HG03432 (cell line): Measurements from ENCODE around the gene GTPBP4.
"Not testable (repeated sequence)": the region's sequence is repeated elsewhere in the genome, so short reads cannot be mapped to it uniquely, and the experiment has no call there.

Experiments used
- ATAC-seq: cut with Tn5 transposase; IDR thresholded peaks from one replicate; pipeline ENCODE4 v1.9.1; 2021; ENCODE audit warnings: mild to moderate bottlenecking, moderate library complexity; ENCODE audit not compliant: unreplicated experiment

The GTPBP4 gene

GRCh38 chr10:1022413-1022812 lies 34.2 kb downstream of the GTPBP4 start:
- ATAC-seq = no peak

GRCh38 chr10:1024103-1024502 lies 35.9 kb downstream of the GTPBP4 start:
- no peak for ATAC-seq

- no peak for ATAC-seq
Observed at GRCh38 chr10:1025683-1026082, 37.4 kb downstream of the GTPBP4 start, which contains the start of gene IDI2. IDI2 (minus strand) TSS chr10:1025859; CDS start chr10:1024723, 1,136 bp downstream.

GRCh38 chr10:1026578-1026977 lies 38.3 kb downstream of the GTPBP4 start:
- no peak for ATAC-seq

GRCh38 chr10:1029838-1030237 lies 41.6 kb downstream of the GTPBP4 start:
- no peak for ATAC-seq

GRCh38 chr10:1033601-1034000 lies 45.4 kb downstream of the GTPBP4 start:
- ATAC-seq = no peak

GRCh38 chr10:1034758-1035157 lies 46.5 kb downstream of the GTPBP4 start:
- no peak for ATAC-seq

GRCh38 chr10:1035201-1035600 lies 47.0 kb downstream of the GTPBP4 start:
- ATAC-seq = no peak

- ATAC-seq = no peak
Observed at GRCh38 chr10:1036341-1036791, 48.1 kb downstream of the GTPBP4 start.

GRCh38 chr10:1037098-1037497 lies 48.9 kb downstream of the GTPBP4 start:
- no peak for ATAC-seq

- ATAC-seq = not testable (repeated sequence)
Observed at GRCh38 chr10:1038769-1039168, 50.5 kb downstream of the GTPBP4 start.

GRCh38 chr10:1040133-1040532 lies 51.9 kb downstream of the GTPBP4 start:
- ATAC-seq = no peak

- no peak for ATAC-seq
Observed at GRCh38 chr10:1041514-1041913, 53.3 kb downstream of the GTPBP4 start.

- peak; percentile 58 for ATAC-seq
Observed at GRCh38 chr10:1043532-1043995, 55.3 kb downstream of the GTPBP4 start.

- ATAC-seq = no peak
Observed at GRCh38 chr10:1044146-1044545, 55.9 kb downstream of the GTPBP4 start.

- ATAC-seq = no peak
Observed at GRCh38 chr10:1044964-1045363, 56.7 kb downstream of the GTPBP4 start.

- no peak for ATAC-seq
Observed at GRCh38 chr10:1045415-1045814, 57.2 kb downstream of the GTPBP4 start.

GRCh38 chr10:1047937-1048336 lies 59.7 kb downstream of the GTPBP4 start:
- ATAC-seq = no peak

- no peak for ATAC-seq
Observed at GRCh38 chr10:1048349-1048731, 60.1 kb downstream of the GTPBP4 start.

- ATAC-seq = peak; percentile 89
Observed at GRCh38 chr10:1048732-1049424, 60.6 kb downstream of the GTPBP4 start, which contains the start of gene IDI1. IDI1 (minus strand) TSS chr10:1049119; CDS start chr10:1049003, 116 bp downstream.

GRCh38 chr10:1049425-1049958 lies 61.3 kb downstream of the GTPBP4 start:
- ATAC-seq = no peak

GRCh38 chr10:1050145-1050544 lies 61.9 kb downstream of the GTPBP4 start:
- ATAC-seq = no peak
